HG03045 (cell line): Measurements from ENCODE around the gene RBM46.
A peak's percentile ranks its signal among the peaks of the same experiment; 100 is the strongest.

Source experiments
- ATAC-seq: cut with Tn5 transposase; IDR thresholded peaks from one replicate; pipeline ENCODE4 v1.9.1; 2021; ENCODE audit warnings: mild to moderate bottlenecking, moderate library complexity; ENCODE audit not compliant: unreplicated experiment

The RBM46 gene

GRCh38 chr4:154781126-154781982 lies at the start of gene RBM46:
TSS of gene RBM46 (plus strand) at chr4:154781272. CDS start at chr4:154796753, 15,481 bp downstream.
- ATAC-seq, result no peak

DNA sequence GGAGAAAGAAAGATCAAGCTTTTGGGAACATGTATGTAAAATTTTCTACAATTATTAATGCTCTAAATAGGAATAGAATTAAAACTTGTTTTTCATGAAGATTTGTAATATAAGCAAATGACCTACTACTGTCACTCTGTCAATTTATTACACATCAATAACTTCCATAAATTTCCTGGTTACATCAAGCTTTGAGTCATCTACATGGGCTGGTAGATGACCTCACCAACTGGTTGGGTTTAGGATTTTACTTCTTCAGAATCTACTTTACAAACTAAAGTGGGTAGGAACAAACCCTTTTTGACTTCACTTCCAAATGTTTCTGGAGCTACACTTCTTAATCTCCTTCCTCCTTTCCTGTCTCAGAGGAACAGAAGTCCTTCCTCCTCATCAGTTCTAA lies 49.3 kb upstream of the RBM46 start:
- ATAC-seq, result no peak

GRCh38 chr4:154732669-154733068 lies 48.4 kb upstream of the RBM46 start:
- no peak for ATAC-seq

GRCh38 chr4:154736770-154737169 lies 44.3 kb upstream of the RBM46 start:
- ATAC-seq, result no peak

DNA sequence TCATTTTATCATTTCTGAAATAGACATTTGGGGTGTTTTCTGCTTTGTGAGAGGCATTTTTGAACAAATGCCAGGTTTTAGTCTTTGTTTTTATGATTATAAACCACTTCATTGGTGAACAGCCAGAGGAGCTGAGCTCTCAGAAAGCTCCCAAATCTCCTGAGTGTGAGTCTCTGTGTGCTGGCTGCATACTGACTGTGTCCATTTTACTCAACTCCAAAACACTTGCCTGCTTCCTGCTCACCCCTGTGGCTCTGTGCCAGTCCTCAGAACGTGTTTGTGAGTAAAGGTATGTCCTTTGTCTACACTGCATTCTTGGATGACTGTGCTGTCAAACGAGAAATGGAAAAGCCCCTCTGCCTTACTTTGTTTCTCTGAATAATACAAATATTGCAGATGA lies 42.6 kb upstream of the RBM46 start:
- no peak for ATAC-seq

DNA sequence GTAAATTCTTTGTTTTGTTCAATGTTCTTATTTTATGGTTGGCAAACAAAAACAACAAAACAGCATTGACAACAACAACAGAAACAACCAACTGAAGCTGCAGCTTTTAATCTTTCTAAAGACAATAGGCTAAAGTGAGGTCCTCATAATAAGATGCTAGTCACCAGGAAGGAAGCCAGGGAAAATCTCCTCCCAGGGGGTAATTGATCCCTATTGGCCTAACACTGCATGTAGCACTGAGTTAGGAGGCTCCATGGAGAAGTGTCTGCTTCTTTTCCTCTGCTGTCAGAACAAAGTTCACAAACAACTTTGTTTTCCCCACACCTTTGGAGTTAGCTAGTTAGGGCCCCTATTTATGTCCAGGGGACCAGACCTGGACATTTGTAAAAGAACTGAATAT lies 42.0 kb upstream of the RBM46 start:
- no peak for ATAC-seq

- ATAC-seq, result no peak
Observed at GRCh38 chr4:154740462-154740861, 40.6 kb upstream of the RBM46 start.

GRCh38 chr4:154741131-154741665 lies 39.9 kb upstream of the RBM46 start:
- no peak for ATAC-seq

DNA sequence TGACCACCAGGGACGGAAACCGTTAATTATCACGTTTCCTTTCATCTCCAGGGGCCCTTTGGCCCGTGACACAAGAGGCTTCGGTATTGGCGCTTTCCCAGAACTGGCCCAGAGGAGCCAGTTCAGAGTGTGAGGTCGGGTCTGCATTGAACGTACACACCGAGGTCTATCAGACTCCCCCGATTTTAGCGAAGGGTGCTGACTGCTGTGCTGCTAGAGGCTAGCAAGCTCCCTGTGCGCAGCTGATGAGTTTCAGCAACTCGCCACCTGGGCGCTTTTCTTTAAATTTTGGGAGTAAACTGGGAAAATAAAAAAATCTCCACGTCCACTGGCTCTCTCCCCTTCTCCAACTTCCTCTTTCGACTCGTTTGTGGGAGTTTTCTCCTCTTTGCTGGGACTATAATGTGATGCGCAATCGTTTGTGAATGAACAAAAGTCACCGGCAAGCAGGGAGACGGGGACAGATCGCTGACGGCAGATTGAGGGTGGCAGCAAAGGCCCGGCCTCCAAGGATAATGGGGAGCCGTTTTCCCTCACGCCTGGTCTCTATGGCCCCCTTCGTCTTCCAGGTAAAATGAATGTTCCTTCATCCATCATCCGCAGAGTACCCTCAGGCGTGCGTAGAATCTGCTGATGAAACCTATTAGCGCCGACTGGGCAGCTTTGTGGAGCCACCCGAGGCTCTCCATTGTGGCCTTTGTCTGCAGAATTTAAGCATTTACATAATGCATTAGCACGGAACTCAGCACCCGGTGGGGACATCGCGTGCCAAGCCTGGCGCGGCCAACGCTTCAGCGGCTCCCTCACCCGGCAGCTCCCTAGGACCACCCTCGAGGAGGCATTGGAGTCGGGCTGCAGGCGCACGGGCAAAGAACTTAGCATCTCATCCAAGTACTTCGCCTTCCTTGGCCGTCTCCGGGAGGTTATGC lies 38.9 kb upstream of the RBM46 start:
- ATAC-seq, result no peak

GRCh38 chr4:154743683-154744340 lies 37.3 kb upstream of the RBM46 start, which contains the start of gene LRAT:
TSS of gene LRAT (plus strand) at chr4:154744000. CDS start at chr4:154744327, 327 bp downstream.
- ATAC-seq, result peak; percentile 63

- no peak for ATAC-seq
Observed at GRCh38 chr4:154744341-154744926, 36.6 kb upstream of the RBM46 start.

DNA sequence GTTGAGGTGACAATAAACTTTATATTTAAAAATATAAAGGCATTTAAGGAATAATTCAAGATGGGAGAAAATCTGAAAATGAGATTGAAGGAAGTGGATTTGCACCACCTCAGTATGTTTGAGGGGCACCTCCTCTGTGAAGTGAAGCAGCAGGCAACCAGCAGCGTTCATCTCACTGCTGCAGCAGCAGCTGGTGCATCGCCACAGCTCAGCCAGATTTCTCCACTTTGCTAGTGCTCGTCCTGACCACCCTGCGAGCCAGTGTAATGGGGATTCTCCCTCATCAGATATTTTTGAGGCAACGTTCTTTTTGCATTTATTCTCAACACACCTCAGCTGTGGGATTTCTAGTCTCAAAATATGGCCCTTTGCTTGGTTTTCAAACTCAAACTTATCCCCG lies 23.4 kb upstream of the RBM46 start:
- no peak for ATAC-seq

- no peak for ATAC-seq
Observed at GRCh38 chr4:154760895-154761294, 20.2 kb upstream of the RBM46 start.

GRCh38 chr4:154778264-154778663 lies 2.8 kb upstream of the RBM46 start:
- ATAC-seq, result no peak

DNA sequence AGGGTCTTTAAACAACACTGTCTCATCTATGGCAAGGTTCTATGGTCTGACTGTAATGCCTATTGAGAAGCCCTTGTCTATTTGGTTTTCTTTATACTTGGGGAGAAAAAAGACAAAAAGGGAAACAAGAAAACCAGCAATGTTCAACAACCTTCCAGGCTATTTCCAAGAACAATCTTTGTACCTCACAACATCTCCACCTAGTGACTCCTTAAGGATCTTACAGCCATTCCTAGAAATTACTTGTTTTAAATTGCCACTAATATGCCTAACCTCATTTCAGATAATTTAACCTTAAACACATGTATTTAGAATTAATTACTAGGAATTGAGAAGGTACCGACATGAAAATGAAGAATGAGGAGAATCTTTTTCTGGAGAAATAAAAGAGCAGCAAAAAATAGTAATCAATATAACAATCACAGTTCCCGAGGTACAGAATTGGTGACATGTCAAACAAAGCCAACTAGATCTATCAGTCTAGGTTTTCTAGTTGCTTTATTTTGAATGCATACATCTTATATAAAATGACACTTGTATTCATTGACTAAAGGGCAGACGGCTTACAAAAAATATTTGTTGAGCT lies 1.6 kb upstream of the RBM46 start:
- ATAC-seq, result no peak

GRCh38 chr4:154781983-154782293 lies 866 bp downstream of the RBM46 start:
- no peak for ATAC-seq

DNA sequence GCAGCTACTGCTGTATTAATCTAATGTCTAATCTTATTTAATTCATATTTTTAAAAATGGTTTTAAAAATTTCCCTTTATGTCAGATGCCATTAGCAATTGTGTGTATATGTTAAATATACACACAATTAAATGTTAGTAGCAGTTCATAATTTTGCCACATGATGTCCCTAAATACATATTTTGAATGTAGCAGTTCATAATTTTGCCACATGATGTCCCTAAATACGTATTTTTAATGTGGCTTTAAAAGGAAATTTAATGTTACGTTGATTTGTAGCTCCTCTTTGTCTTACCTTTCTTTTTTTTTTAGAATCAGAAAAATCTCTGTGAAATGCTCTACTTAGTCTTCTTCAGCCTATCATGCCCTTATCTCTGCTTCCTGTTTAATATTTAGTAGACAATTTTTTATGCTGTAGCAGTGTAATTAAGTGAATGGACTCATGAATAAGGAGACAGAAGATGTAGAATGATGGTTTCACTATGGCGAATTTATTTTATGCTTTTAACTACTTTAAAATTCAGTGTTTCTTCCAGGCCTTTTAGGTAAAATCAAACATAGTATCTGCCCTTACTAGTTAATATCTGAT lies 26.1 kb downstream of the RBM46 start:
- ATAC-seq, result no peak

DNA sequence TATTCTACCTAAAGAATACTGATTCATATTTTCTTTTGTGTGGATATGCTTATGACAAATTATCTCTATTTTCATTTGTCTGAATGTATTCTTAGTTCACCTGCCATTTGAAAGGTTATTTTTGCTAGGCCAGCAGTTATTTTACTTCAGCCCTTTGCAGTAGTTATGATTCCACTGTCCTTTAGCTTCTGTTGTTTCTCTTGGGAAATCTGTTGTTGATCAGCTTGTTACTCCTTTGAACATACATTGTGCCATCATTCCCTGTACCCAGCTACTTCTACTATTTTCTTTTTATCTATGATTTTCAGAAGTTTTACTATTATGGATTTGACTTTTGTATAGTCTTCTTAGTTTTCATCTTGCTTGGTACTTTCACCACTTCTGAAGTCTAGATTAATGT lies 37.2 kb downstream of the RBM46 start:
- ATAC-seq, result no peak

- ATAC-seq, result no peak
Observed at GRCh38 chr4:154822775-154823174, 41.7 kb downstream of the RBM46 start.

DNA sequence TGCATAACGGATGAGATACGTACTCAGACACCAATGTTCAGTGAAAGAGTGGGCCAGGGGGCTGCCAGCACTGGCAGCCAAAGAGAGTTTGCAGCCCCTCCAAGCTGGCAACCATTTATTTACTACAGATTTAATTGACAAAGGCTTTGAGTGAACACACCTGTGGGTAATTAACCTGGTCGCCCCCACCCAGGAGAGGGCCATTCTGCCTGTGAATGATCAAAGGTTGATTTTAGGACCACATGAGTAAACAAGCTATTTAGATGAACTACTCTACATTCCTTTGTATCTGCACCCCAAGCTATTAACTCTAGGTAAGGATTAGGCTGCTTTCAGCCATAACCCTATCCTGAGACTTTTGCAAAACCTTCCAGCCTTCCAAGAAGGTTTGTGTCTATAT lies 55.0 kb downstream of the RBM46 start:
- ATAC-seq, result no peak
